ENCODE data around the gene GALNT9.

DNA sequence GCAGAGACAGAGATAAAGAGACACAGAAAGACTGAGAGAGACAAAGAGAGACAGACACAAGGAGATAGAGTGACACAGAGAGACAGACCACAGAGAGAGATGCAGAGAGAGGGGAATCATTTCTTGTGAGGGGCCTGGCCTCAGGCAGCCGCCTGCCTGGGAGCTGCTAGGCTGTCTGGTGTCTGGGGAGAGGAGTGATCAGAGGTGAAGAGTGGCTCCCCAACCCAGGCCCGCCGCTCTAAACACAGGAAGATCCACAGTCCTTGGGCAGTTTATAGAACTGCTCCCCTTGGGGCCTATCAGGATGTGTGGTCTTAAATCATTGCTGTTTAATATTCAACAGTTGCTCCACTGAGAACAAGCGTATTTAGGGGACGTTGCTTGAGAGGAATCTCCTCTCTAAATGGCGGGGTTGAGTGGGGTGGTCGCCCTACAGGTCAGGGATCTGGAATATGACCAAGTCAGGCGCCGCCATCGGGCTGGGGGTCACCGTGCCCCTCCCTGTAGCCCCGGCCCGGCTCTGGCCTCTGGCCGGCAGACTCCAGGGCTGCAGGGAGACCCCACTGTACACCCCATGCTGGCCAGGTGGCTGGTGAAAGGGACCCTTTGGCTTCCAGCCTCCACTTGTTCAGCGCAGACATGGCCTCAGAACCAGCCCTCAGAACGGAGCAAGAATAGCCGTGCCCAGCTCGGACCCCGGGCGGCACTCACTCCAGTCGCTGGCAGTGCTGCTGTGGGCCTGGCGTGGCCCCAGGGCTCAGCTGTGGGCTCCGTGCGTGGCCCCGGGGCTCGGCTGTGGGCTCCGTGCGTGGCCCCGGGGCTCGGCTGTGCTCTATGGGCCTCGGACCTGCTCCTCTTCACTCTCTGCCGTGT is 89.4 kb downstream of the GALNT9 start:
- TF ChIP-seq MAZ (IDR thresholded peaks at IDR 0.05; ENCODE audit: borderline replicate concordance, low read depth, low read length) (no peak), NFE2L2 (conservative IDR thresholded peaks at IDR 0.05; ENCODE audit: low read length) (no peak), CTCF (IDR thresholded peaks at IDR 0.05) (no peak), RARB (CRISPR knock-in tag; IDR thresholded peaks at IDR 0.05) (no peak), ZFP36 (IDR thresholded peaks at IDR 0.05; ENCODE audit: borderline replicate concordance, partially characterized antibody) (no peak), SREBF2 (IDR thresholded peaks at IDR 0.05) (no peak), MYC (IDR thresholded peaks at IDR 0.05; ENCODE audit: borderline replicate concordance, low read length) (no peak), HMGXB4 (CRISPR knock-in tag; IDR thresholded peaks at IDR 0.05; ENCODE audit: borderline replicate concordance) (no peak), EHF (CRISPR knock-in tag; IDR thresholded peaks at IDR 0.05) (no peak), MAFK (IDR thresholded peaks at IDR 0.05; ENCODE audit: partially characterized antibody) (no peak), MAX (IDR thresholded peaks at IDR 0.05) (no peak)

All from A549 (cell line).